IPS DF 19.7 (cell line): Measurements from ENCODE around the gene RNF225.
"Not testable (repeated sequence)": the region's sequence is repeated elsewhere in the genome, so short reads cannot be mapped to it uniquely, and the experiment has no call there.

ENCODE experiments used
- DNase-seq: peaks from one replicate; pipeline ENCODE4 v3.0.0-alpha.2; 2013; ENCODE audit warnings: low read depth, low spot score

Gene RNF225

DNA sequence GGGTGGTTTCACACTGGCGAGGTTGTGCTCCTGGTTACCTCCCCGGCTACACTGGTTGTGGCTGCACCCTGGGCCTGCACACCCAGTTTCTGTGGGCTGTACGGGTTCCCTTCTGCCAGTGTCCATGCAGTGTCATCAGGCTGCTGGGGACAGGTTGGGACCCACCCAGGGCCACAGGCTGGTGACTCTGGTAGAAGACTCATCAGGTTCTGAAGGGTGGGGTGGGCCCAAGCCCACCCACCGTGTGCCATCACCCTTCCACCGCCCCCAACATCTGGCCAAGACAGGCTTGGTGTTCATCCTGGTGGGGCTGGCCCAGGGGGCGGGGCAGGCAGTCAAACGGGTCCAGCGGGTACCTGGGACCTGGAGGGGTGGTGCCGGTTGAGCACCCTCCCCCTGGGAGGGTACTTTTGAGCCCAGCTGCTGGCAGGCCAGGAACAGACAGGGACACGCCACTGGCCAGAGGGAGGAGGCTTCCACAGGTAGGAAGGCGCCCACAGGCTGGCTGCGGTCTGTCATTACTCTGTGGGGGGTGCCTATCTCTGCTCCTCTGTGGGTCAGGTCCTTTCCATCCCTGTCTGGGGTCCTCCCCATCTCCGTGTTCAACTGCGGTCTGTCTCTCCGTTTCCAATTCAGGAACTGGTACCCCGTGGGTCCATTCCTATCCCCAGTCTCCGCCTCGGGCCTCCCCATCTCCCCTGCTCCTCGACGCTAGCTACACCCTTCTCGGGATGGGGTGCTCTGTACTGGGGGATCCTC lies at the start of gene RNF225:
TSS of gene RNF225 (plus strand) at position 437 of the 759 bp plus-strand sequence. CDS start 434 bp downstream, outside the sequence.
- no peak for DNase-seq

DNA sequence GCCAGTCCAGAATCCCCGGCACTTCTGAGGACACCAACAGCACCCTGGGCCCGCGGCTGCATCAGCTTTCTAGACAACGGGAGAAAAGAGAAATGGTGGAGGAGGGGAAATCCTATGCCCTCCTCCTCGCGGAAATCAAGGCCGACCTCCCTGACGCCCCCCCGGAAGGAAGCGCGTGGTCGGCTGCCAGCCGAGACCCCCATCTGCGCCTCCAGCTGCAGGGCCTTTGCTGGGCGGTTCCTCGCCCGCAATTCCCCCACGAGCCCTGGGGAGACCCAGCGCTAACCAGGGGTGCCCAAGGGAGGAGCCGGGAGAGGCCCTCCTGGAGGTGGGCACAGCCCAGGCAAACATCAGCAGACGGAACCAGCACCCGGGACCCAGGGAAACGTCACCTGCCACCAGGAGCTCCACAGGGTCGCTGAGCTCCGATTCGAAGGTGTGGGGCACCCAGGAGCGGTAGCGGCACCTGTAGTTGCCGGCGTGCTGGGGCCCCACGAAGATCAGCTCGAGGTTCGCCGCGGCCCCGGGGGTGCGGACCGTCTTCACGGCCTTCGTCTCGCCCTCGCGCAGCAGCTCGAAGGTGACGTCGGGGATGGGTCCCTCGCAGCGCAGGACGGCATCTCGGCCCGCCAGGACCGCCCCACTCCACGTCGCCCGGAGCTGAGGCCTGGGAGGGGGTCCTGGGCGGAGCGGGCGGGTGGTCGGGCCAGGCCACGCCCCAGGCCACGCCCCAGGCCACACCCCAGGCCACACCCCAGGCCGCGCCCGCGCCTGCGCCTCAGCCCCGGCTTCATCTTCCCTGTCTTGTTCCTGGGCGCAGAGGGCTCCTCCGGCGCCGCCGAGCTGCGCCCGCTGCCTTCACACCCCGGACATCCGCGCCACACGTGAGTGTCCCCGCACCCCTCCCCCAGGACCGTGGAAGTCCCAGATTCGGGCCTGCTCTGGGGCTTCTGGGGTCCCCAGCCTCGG lies 48.2 kb upstream of the RNF225 start:
- no peak for DNase-seq

DNA sequence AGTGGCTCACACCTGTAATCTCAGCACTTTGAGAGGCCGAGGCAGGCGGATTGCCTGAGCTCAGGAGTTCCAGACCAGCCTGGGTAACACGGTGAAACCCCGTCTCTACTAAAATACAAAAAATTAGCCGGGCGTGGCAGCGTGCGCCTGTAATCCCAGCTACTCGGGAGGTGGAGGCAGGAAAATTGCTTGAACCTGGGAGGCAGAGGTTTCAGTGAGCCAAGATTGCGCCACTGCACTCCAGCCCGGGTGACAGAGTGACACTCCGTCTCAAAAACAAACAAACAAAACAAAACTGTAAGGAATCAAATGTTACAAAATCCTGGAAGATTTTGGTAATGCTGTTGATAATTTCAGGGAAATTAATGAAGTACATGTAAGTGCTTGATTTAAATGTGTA lies 47.4 kb upstream of the RNF225 start:
- DNase-seq: not testable (repeated sequence)

DNA sequence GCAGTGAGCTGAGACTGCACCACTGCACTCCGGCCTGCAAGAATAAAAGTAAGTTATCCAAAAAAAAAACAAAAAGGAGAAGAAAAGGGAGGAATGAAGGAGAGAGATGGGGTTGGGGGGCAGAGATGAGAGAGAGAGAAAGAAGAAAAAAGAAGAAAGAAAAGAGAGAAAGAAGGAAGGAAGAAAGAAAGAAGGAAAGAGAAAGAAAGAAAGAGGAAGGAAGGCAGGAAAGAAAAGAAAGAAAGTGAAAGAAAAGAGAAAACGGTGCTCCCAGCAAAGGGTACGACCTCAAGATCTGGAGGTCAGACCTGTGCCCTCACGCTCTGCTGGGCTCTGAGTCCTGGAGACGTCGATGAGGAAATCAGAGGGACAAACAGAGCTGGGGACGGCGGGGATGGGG lies 45.9 kb upstream of the RNF225 start:
- no peak for DNase-seq

DNA sequence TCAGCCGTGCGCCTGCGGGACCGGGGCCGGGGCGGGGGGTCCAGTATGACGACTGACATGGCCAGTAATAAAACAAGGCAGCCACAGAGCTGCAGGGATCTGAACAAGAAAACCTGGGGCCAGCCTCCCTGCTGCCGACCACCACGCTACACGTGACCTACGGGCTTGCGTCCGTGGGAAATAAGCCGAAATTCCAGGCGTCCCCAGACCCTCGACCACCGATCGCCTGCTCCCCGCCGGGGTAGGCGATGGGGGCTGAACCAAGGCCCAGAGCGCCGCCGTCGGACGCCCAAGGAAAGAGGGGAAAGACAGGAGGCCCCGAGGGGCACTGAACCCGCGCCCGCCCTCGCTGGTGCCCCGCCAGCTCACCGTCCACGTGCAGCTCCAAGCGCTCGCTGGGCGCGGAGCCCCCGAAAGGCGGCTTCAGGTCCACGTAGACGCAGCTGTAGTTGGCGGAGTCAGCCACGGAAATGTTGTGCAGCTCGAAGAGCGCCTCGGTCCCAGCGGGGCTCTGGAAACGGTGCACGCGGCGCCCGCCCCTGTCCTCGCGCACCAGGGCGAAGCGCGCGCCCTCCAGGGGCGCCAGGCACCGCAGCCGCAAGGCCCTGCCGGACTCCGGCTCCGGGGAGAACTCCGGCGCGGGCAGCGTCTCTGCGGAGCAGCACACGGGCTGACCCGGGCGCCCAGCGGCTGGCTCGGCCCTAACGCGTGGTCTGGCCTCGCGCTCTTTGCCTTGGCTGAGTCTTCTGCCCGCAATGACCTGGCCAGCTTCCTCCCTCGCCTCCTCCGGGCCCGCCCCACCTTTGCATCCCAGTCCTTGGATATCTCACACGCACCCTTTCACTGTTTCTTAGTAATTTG lies 45.2 kb upstream of the RNF225 start:
- no peak for DNase-seq

DNA sequence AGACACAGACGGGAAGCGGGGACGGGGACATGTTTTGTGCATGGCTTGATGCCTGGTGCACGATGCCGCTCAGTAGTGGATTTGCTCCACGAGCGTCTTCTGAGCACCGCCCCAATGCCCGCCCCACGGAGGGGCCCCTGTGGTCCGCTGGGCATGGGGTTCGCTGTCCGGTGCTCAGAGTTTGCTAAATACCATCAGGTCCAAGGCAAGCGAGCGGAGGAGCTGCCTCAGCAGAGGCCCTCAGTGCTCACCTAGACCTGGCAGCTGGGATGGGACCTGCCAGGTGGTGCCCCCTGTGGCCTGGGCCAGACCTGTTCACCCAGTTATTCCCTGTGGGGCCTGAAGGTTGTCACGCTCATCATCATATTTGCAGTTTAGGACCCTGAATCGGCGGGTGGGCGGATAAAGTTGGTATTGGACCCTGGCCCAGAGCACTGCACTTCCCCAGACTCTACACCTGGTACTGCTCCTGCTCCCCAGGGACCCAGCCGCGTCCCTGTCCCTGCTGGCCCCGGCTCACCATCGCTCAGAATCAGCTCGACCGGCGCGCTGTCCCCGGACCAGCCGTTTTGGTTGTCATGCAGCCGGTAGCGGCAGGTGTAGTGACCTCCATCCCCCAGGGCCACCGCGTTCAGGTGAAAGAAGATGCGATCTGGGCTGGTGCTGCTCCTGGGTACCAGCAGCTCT lies 44.4 kb upstream of the RNF225 start:
- no peak for DNase-seq

DNA sequence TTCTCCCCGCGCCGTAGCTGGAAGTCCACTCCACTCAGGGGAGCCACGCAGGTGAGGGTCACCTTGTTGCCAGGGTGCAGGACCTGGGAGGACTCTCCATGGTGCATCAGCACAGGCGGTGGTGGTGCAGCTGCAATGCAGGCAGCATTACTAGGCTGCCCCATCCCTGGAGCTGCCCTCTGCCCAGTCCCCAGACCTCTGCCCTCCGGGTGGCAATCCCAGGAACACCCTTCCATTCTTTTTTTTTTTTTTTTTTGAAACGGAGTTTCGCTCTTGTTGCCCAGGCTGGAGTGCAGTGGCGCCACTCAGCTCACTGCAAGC lies 43.9 kb upstream of the RNF225 start:
- no peak for DNase-seq

DNA sequence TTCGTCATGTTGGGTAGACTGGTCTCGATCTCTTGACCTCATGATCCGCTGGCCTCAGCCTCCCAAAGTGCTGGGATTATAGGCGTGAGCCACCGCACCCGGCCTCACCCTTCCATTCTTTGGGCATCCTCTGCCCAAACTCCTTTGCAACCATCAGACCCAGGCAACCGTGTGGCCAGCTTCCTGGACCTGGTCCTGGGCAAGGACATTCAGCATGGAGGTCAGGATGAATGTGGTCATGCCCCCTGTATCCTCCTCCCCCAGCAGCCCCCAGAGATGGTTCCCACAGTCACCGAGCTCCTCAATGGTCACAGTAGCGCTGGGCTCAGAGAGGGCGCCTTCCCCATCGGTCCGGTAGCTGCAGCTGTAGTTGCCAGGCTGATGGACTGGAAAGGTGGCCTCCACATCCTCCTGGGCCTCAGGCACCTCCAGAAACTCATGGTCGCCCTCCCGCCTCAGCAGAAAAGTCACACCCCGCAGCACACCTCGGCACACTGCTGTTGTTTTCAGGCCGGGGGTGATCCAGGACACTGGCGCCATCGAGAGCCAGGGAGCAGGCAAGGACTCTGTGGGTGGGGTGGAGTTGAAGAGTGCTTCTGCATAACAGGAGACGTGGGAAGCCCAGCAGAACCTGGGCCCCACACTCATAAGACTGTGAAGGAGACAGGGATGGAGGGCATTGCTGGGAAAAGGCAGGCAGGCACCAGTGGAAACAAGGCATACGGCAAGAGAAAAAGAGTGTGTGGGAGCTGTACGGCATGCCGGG lies 43.3 kb upstream of the RNF225 start:
- DNase-seq: no peak

DNA sequence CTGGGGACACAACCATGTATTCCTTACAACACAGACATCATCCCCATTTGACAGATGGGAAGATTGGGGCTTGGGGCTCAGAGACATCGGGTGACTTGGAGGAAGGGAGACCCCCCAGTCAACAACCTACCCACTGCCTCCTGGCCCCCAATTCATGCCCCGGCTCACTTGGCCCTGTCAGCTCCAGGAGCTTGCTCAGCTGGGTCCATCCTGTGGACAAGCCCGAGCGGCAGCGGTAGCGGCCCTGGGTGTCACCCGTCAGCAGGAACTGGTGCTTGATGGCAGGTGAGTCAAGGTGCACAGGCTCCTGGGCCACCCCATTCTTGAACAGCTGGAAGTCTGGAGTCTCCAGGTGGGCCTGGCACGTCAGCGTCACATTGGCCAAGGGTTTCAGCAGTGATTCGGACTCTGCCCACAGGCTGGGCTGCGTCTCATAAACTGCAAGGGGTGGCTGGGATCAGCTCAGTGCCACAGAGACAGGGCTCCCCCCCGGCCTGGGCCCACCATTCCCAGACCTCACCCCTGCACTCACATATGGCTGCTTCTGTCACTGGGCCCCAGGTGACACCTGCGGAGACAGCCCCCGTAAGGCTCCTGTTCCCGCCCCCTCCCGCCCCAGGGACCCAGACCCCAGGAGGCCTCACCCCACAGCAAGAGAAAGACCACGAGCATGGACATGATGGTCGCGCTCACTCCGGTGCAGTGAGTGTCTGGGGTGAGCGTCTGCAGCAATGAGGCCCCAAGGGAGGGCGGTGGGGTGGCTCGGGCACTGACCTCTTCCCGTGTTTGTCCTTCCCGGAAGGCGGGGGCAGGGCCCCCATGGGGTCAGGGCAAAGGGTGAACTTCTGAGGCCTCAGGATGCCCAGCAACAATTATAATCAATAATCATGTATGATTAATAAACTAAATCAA lies 42.4 kb upstream of the RNF225 start, which contains the start of gene A1BG:
TSS of gene A1BG (minus strand) at position 733 of the 912 bp plus-strand sequence. CDS start at position 678, 55 bp downstream.
- DNase-seq: no peak

DNA sequence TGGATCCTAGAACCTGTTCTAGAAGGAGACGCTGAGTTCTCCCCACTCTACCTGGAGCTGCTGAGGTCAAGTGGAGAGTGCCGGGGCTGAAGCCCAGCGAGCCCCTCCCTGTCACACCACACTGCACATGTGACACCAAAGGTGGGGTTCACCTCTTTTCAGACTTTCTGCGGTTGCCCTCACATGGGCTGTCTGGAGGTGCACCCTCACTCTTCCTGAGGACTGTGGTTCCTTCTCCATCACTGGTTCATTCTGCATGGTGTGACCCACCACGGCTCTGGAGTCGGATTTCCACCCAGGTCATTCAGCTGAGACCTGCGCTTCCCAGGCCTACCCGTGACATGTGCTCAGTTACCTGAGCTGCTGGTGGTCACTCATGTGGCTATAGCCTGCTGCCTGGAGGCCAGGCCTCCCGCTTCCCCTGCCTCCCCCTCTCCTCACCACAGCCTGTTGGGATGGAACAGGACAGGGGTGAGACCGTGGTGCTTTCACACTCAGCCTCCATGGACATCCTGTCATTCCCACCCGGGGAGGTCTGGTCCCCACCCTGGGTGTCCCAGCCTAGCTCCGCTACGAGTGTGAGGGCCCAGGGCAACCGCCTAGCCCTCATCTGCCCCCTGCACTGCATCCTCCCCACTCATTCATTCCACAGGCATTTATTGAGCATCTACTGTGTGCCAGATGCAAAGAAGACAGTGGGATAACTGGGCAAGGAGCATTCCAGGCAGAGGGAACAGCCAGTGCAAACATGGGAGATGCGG lies 41.6 kb upstream of the RNF225 start:
- DNase-seq: no peak

DNA sequence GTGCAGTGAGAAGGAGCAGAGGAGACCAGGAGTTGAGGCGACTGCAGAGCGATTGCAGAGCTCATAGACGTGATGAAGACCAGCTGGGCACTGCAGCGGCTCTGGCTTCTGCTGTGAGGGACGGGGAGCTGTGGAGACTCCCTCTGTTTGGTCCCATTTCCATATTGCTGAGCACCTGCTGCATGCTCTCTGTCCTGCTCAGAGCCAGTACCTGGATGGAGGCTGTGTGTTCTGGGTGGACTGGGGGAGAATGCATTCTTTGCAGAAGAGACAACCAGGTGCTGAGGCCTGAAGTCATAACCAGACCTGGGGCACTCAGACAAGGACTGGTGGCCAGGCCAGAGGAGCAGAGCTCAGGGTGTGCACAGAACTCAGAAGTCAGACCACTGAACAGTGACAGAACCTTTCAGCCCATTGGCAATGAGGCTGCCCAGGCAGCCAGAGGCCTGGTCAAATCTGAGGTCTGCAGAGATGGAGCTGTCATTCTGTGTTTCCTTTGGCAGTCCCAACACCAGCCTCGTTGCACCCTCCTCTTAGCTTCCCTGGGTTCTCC lies 40.9 kb upstream of the RNF225 start:
- no peak for DNase-seq

DNA sequence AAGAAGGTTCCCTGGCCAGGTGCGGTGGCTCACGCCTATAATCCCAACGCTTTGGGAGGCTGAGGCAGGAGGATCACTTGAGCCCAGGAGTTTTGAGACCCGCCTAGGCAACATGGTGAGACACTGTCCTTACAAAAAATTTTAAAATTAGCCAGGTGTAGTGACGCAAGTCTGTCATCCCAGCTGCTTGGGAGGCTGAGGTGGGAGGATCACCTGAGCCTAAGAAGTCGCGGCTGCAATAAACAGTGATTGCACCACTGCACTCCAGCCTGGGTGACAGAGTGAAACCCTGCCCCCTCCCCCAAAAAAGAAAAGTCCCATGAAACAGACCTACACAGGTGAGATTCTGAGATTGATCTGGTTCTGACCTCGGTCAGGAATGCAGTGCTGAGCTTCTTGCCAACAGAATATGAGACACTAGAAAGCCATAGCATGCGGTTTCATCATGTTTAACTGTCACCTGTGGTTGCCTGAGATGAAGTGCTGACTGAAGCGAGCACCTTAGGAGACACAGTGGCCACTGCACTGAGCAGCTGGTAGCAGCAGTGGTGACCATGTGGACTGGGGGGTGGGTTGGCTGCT lies 40.1 kb upstream of the RNF225 start:
- DNase-seq: no peak

DNA sequence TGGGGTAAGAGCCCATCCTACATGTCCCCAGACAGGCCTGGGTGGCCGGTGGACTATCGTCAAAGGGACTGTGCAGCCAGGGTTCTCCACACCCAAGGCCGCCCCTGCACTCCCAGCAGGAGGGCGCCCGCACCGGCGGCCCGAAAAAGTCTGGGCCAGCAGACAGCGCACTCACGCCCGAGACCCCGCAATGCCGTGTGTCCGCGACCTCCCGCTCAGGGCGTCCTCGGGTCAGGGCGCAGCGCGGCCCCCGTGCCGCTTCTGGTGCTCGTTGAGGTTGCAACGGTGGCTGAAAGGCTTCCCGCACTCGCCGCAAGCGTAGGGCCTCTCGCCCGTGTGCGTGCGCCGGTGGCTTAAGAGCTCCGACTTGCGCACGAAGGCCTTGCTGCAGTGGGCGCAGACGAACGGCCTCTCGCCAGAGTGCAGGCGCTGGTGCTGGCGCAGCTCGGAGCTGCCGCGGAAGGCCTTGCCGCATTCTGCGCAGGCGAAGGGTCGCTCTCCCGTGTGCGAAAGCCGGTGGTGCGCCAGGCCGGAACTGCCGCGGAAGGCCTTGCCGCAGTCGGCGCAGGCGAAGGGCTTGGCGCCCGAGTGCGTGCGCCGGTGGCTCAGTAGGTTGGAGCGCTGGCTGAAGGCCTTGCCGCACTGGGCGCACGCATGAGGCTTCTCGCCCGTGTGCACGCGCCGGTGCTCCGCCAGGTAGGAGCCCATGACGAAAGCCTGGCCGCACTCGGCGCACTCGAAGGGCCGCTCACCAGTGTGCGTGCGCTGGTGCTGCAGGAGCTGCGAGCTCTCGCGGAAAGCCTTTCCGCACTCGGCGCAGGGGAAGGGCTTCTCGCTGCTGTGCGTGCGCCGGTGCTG lies 39.3 kb upstream of the RNF225 start:
- no peak for DNase-seq

DNA sequence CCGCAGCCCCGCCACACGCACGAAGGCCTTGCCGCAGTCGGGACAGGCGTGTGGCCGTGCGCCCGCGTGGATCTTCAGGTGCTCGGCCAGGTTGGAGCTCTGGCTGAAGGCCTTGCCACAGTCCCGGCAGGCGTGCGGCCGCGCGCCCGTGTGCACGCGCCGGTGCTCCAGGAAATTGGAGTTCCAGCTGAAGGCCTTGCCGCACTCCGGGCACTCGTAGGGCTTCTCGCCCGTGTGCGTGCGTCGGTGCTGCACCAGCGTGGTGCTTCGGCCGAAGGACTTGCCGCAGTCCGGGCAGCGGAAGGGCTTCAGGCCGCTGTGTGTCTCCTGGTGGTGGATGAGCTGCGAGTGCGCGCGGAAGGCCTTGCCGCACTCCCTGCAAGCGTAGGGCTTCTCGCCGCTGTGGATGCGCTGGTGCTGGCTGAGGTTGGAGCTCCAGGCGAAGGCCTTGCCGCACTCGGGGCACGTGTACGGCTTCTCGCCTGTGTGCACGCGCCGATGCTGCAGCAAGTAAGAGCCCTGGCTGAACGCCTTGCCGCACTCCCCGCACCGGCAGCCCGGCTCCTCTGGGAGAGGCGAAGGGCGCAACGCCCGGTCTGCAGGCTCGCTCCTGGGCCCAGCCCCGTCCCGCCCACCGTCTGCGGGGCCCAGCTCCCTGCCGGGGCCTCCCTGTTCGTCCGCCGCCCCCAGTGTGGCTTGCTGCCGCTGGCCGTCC lies 38.5 kb upstream of the RNF225 start:
- DNase-seq: no peak

DNA sequence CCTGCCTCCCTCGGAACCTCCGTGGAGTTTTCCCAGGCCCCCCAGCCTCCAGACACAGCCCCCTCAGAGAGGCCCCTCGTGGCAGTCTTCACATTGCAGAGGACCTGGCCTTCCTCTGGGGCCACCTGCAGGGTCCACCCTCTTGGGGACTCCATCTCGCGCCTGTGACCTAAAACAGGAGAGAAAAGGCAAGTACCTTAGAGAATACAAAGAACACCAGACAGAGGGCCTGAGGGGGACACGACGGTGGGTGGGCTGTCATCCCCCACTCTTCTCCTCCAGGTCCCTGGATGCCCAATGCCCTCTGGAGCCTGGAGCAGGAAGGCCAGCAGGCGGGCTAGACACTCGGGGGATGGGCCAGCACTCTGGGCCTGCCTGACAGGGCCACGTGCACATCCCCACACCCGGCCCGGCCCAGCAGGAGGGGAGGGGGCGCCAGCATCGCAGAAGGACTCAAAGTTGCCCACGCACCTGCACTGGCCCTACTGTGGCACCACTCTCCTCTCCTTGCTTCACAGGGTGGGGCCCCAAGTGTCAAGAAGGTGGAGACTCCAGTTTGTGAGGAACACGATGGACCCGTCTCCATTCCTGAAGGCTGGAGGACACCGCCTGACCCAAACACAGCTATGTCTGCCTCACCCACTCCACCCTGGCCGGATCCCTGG lies 37.8 kb upstream of the RNF225 start:
- no peak for DNase-seq

DNA sequence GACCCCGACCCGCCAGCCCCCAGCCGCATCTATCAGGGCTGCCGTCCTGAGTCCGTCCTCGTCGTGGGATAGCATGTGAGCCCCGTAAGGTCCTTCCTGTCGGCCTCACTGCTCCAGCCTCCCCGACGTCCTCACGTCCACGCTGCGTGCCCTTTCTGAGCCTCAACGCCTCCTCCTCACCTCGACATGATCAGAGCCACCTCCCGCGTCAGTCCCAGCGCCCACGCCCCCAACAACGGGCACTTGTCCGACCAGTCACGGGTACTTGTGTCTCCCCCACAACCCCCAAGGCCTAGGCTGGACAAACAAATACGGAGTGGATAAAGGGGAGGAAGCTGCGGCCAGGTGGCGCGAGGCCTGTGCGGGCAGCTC lies 33.6 kb upstream of the RNF225 start:
- DNase-seq: no peak
